Measurements from ENCODE around the gene CLEC19A.

CLEC19A gene

GRCh38 chr16:19356024-19356952 lies 70.8 kb downstream of the CLEC19A start:
- no peak for TF ChIP-seq PPARA (CRISPR knock-in tag; IDR thresholded peaks at IDR 0.05; ENCODE audit: borderline replicate concordance)
- TF ChIP-seq TSHZ2 (CRISPR knock-in tag; IDR thresholded peaks at IDR 0.05): no peak
- TF ChIP-seq ISL1 (CRISPR knock-in tag; IDR thresholded peaks at IDR 0.05): no peak
- TF ChIP-seq GLIS3 (CRISPR knock-in tag; IDR thresholded peaks at IDR 0.05): no peak
- TF ChIP-seq RARB (CRISPR knock-in tag; IDR thresholded peaks at IDR 0.05): no peak
- no peak for TF ChIP-seq POU6F1 (CRISPR knock-in tag; IDR thresholded peaks at IDR 0.05; ENCODE audit: borderline replicate concordance, low read depth)
- TF ChIP-seq ZFP30 (CRISPR knock-in tag; IDR thresholded peaks at IDR 0.05): no peak
- TF ChIP-seq PATZ1 (CRISPR knock-in tag; IDR thresholded peaks at IDR 0.05; ENCODE audit: borderline replicate concordance): no peak
- TF ChIP-seq ZNF565 (CRISPR knock-in tag; conservative IDR thresholded peaks at IDR 0.05; ENCODE audit: low read depth): no peak
- no peak for TF ChIP-seq CSRNP3 (CRISPR knock-in tag; IDR thresholded peaks at IDR 0.05)
- no peak for TF ChIP-seq ZFP3 (CRISPR knock-in tag; IDR thresholded peaks at IDR 0.05)
- no peak for TF ChIP-seq OSR1 (CRISPR knock-in tag; IDR thresholded peaks at IDR 0.05)
- TF ChIP-seq BACH2 (CRISPR knock-in tag; IDR thresholded peaks at IDR 0.05; ENCODE audit: borderline replicate concordance): no peak
- no peak for TF ChIP-seq ZNF70 (CRISPR knock-in tag; IDR thresholded peaks at IDR 0.05)
- no peak for ATAC-seq

- TF ChIP-seq ESRRG (CRISPR knock-in tag; IDR thresholded peaks at IDR 0.05) (no peak), GLIS3 (CRISPR knock-in tag; IDR thresholded peaks at IDR 0.05) (no peak), CSDC2 (CRISPR knock-in tag; IDR thresholded peaks at IDR 0.05) (no peak), ZNF8 (CRISPR knock-in tag; IDR thresholded peaks at IDR 0.05) (no peak), ZNF70 (CRISPR knock-in tag; IDR thresholded peaks at IDR 0.05) (no peak), ZFP3 (CRISPR knock-in tag; IDR thresholded peaks at IDR 0.05) (no peak), ZC3H10 (CRISPR knock-in tag; IDR thresholded peaks at IDR 0.05) (no peak), TOX (CRISPR knock-in tag; IDR thresholded peaks at IDR 0.05; ENCODE audit: borderline replicate concordance) (no peak), ISL1 (CRISPR knock-in tag; IDR thresholded peaks at IDR 0.05) (no peak), CSRNP3 (CRISPR knock-in tag; IDR thresholded peaks at IDR 0.05) (no peak), TSHZ2 (CRISPR knock-in tag; IDR thresholded peaks at IDR 0.05) (no peak), ZNF565 (CRISPR knock-in tag; conservative IDR thresholded peaks at IDR 0.05; ENCODE audit: low read depth) (no peak), RARB (CRISPR knock-in tag; IDR thresholded peaks at IDR 0.05) (no peak), OSR1 (CRISPR knock-in tag; IDR thresholded peaks at IDR 0.05) (no peak)
- no peak for ATAC-seq
These were observed 74.0 kb downstream of the CLEC19A start for GRCh38 chr16:19359556-19359955.

Data from SK-N-SH treated with all-trans-retinoic acid at 6 μM for 48 hours (cell line).